ENCODE data around the gene IFT20. TPM values are rescaled to one million over a fixed set of nuclear protein-coding genes. Genes with fewer than 3 reads are reported as not detected.

IFT20 gene
- total and polyA plus RNA-seq, 10 donors: 28.4 to 52.8 (median 45.6) TPM

GRCh38 chr17:28368306-28368831 lies 33.1 kb upstream of the IFT20 start:
- whole genome bisulfite sequencing, 5 donors: 67 to 93% (median 91%) methylated on average over 1 to 5 of the region's 5 CpGs

GRCh38 chr17:28367641-28368305 lies 32.5 kb upstream of the IFT20 start:
- Histone ChIP-seq H3K4me1 (peaks cover 6 to 33% (median 24%) of the 10 kb centered on the region in 6 donors), H3K36me3 (peaks cover 0 to 36% (median 22%) of the 10 kb centered on the region in 6 donors), H3K9me3 (no peaks in the 10 kb centered on the region), H3K27ac (no peak overlapping the region), H3K27me3 (replicated peaks in 1 of 7) (peaks cover 0 to 12% (median 0%) of the 10 kb centered on the region in 7 donors), H3K4me3 (no peak overlapping the region)
- intact Hi-C loops (cut with DNase I; ENCODE audit: low total_unique reads): no loop called here
- WGBS, 5 donors: 89 to 95% (median 91%) methylated on average over 19 to 21 of the region's 21 CpGs
- no peak for DNase-seq
- TF ChIP-seq POLR2A (IDR thresholded peaks at IDR 0.05) (no peak), CTCF (IDR thresholded peaks at IDR 0.05 in 8 of 11, conservative IDR thresholded peaks at IDR 0.05 in 3 of 11) (no peak), POLR2AphosphoS5 (IDR thresholded peaks at IDR 0.05) (no peak)

More at GRCh38 chr17:28368306-28368831, 33.1 kb upstream of the IFT20 start:
- TF ChIP-seq CTCF (IDR thresholded peaks at IDR 0.05 in 8 of 11, conservative IDR thresholded peaks at IDR 0.05 in 3 of 11): no peak
- TF ChIP-seq POLR2A (IDR thresholded peaks at IDR 0.05): no peak
- no peak for TF ChIP-seq POLR2AphosphoS5 (IDR thresholded peaks at IDR 0.05)
- Histone ChIP-seq H3K9me3 (no peaks in the 10 kb centered on the region), H3K27me3 (replicated peaks in 1 of 7) (peaks cover 0 to 18% (median 0%) of the 10 kb centered on the region in 7 donors), H3K4me1 (peaks cover 10 to 39% (median 29%) of the 10 kb centered on the region in 6 donors), H3K36me3 (peaks cover 0 to 30% (median 17%) of the 10 kb centered on the region in 6 donors), H3K27ac (no peak overlapping the region), H3K4me3 (no peak overlapping the region)
- DNase-seq: no peak
- intact Hi-C loops (cut with DNase I; ENCODE audit: low total_unique reads): no loop called here

- WGBS, 5 donors: 65 to 93% (median 83%) methylated on average over 1 of the region's 1 CpG
- DNase-seq: no peak
- Histone ChIP-seq H3K4me1 (peaks cover 0 to 21% (median 13%) of the 10 kb centered on the region in 6 donors), H3K4me3 (no peak overlapping the region), H3K36me3 (peaks cover 0 to 47% (median 34%) of the 10 kb centered on the region in 6 donors), H3K9me3 (no peaks in the 10 kb centered on the region), H3K27ac (no peak overlapping the region), H3K27me3 (replicated peaks in 1 of 7) (peaks cover 0 to 1% (median 0%) of the 10 kb centered on the region in 7 donors)
- no peak for TF ChIP-seq CTCF (IDR thresholded peaks at IDR 0.05 in 8 of 11, conservative IDR thresholded peaks at IDR 0.05 in 3 of 11)
- intact Hi-C loops (cut with DNase I; ENCODE audit: low total_unique reads): no loop called here
Observed at GRCh38 chr17:28366605-28367004, 31.3 kb upstream of the IFT20 start.

GRCh38 chr17:28365487-28365886 lies 30.2 kb upstream of the IFT20 start:
- intact Hi-C loops (cut with DNase I; ENCODE audit: low total_unique reads): no loop called here
- peaks cover 0 to 10% (median 4%) of the 10 kb centered on the region in 6 donors for H3K4me1 ChIP-seq
- H3K27ac ChIP-seq: no peak overlapping the region
- no peaks in the 10 kb centered on the region for H3K27me3 ChIP-seq (replicated peaks in 1 of 7)
- no peak for TF ChIP-seq POLR2AphosphoS5 (IDR thresholded peaks at IDR 0.05)
- TF ChIP-seq POLR2A (IDR thresholded peaks at IDR 0.05): no peak
- no peak for TF ChIP-seq CTCF (IDR thresholded peaks at IDR 0.05 in 8 of 11, conservative IDR thresholded peaks at IDR 0.05 in 3 of 11)
- DNase-seq: no peak
- WGBS, 5 donors: 87 to 93% (median 90%) methylated on average over 2 to 3 of the region's 3 CpGs
- no peak overlapping the region for H3K4me3 ChIP-seq
- peaks cover 9 to 59% (median 45%) of the 10 kb centered on the region in 6 donors for H3K36me3 ChIP-seq
- no peaks in the 10 kb centered on the region for H3K9me3 ChIP-seq
